ENCODE data around the gene RNF112. TPM values are rescaled to one million over a fixed set of nuclear protein-coding genes. Genes with fewer than 3 reads are reported as not detected.

The RNF112 gene
- total RNA-seq, 1 experiment from 2014 or later, result 4.9 TPM

GRCh38 chr17:19402171-19402570 is 8.9 kb upstream of the RNF112 start:
- Mint-ChIP-seq H3K4me1 (peaks cover 11% of the 10 kb centered on the region), H3K27me3 (ENCODE audit: low read depth) (no peaks in the 10 kb centered on the region; the same call in 1 of the 2 replicates), H3K9me3 (peaks cover 3% of the 10 kb centered on the region; the same call in 1 of the 2 replicates), H3K4me3 (no peak overlapping the region), H3K36me3 (no peaks in the 10 kb centered on the region), H3K27ac (no peak overlapping the region; the same call in 1 of the 2 replicates)
- DNase-seq (ENCODE audit: low spot score) (no peak), ATAC-seq (no peak)
- ChIA-PET CTCF (interaction anchor here (2.3 to 2.4 kb wide), 2 partner anchors 39 to 45 kb away, joined by 7 read pairs; partner anchors contain the start of gene B9D1), POLR2A (no interaction called here)
- TF ChIP-seq ZNF671 (CRISPR knock-in tag; IDR thresholded peaks at IDR 0.05) (no peak), RORB (CRISPR knock-in tag; IDR thresholded peaks at IDR 0.05) (no peak), SMAD4 (CRISPR knock-in tag; IDR thresholded peaks at IDR 0.05) (no peak)
- TF ChIP-seq, protein P1, sequence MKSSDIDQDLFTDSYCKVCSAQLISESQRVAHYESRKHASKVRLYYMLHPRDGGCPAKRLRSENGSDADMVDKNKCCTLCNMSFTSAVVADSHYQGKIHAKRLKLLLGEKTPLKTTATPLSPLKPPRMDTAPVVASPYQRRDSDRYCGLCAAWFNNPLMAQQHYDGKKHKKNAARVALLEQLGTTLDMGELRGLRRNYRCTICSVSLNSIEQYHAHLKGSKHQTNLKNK (CRISPR knock-in tag; IDR thresholded peaks at IDR 0.05), result no peak

GRCh38 chr17:19403021-19403420 is 8.0 kb upstream of the RNF112 start:
- POLR2A ChIA-PET, result no interaction called here
- ATAC-seq, result no peak
- H3K27me3 Mint-ChIP-seq (ENCODE audit: low read depth), result no peaks in the 10 kb centered on the region; the same call in 1 of the 2 replicates
- no peaks in the 10 kb centered on the region for H3K36me3 Mint-ChIP-seq
- no peak overlapping the region for H3K4me3 Mint-ChIP-seq
- TF ChIP-seq RORB (CRISPR knock-in tag; IDR thresholded peaks at IDR 0.05) (no peak), PREB (CRISPR knock-in tag; IDR thresholded peaks at IDR 0.05; ENCODE audit: borderline replicate concordance) (no peak), ATF1 (CRISPR knock-in tag; IDR thresholded peaks at IDR 0.05) (no peak), AR (CRISPR knock-in tag; IDR thresholded peaks at IDR 0.05) (no peak), SOX15 (CRISPR knock-in tag; IDR thresholded peaks at IDR 0.05) (no peak)
- H3K9me3 Mint-ChIP-seq, result peaks cover 3% of the 10 kb centered on the region; the same call in 1 of the 2 replicates
- no peak for DNase-seq (ENCODE audit: low spot score)
- CTCF ChIA-PET, result interaction anchor here (1.2 to 2.4 kb wide), 2 partner anchors 9 to 44 kb away, joined by 6 to 7 read pairs; no protein-coding TSS in a partner anchor
- peaks cover 8% of the 10 kb centered on the region for H3K4me1 Mint-ChIP-seq
- H3K27ac Mint-ChIP-seq, result no peak overlapping the region

GRCh38 chr17:19404264-19404663 is 6.8 kb upstream of the RNF112 start:
- Mint-ChIP-seq H3K27ac (no peak overlapping the region), H3K9me3 (peaks cover 3% of the 10 kb centered on the region; the same call in 1 of the 2 replicates), H3K4me1 (no peaks in the 10 kb centered on the region), H3K36me3 (no peaks in the 10 kb centered on the region), H3K4me3 (no peak overlapping the region), H3K27me3 (ENCODE audit: low read depth) (no peaks in the 10 kb centered on the region; the same call in 1 of the 2 replicates)
- ChIA-PET POLR2A (no interaction called here), CTCF (no interaction called here)
- ATAC-seq, result no peak
- no peak for DNase-seq (ENCODE audit: low spot score)
- TF ChIP-seq NFE2L1 (CRISPR knock-in tag; IDR thresholded peaks at IDR 0.05) (no peak), ETV6 (CRISPR knock-in tag; IDR thresholded peaks at IDR 0.05) (no peak), ATF1 (CRISPR knock-in tag; IDR thresholded peaks at IDR 0.05) (no peak), SMAD3 (CRISPR knock-in tag; IDR thresholded peaks at IDR 0.05; ENCODE audit: borderline replicate concordance) (no peak), ZNF423 (CRISPR knock-in tag; IDR thresholded peaks at IDR 0.05) (no peak), TP53 (CRISPR knock-in tag; IDR thresholded peaks at IDR 0.05) (no peak), HMGA2 (CRISPR knock-in tag; IDR thresholded peaks at IDR 0.05) (no peak), GABPB1 (CRISPR knock-in tag; IDR thresholded peaks at IDR 0.05) (no peak), OVOL2 (CRISPR knock-in tag; IDR thresholded peaks at IDR 0.05; ENCODE audit: borderline replicate concordance) (no peak)
- TF ChIP-seq, protein P2, sequence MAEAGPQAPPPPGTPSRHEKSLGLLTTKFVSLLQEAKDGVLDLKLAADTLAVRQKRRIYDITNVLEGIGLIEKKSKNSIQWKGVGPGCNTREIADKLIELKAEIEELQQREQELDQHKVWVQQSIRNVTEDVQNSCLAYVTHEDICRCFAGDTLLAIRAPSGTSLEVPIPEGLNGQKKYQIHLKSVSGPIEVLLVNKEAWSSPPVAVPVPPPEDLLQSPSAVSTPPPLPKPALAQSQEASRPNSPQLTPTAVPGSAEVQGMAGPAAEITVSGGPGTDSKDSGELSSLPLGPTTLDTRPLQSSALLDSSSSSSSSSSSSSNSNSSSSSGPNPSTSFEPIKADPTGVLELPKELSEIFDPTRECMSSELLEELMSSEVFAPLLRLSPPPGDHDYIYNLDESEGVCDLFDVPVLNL (CRISPR knock-in tag; IDR thresholded peaks at IDR 0.05; ENCODE audit: borderline replicate concordance, low read depth), result no peak
- TF ChIP-seq, protein P3, sequence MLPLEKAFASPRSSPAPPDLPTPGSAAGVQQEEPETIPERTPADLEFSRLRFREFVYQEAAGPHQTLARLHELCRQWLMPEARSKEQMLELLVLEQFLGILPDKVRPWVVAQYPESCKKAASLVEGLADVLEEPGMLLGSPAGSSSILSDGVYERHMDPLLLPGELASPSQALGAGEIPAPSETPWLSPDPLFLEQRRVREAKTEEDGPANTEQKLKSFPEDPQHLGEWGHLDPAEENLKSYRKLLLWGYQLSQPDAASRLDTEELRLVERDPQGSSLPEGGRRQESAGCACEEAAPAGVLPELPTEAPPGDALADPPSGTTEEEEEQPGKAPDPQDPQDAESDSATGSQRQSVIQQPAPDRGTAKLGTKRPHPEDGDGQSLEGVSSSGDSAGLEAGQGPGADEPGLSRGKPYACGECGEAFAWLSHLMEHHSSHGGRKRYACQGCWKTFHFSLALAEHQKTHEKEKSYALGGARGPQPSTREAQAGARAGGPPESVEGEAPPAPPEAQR (CRISPR knock-in tag; IDR thresholded peaks at IDR 0.05), result no peak
- TF ChIP-seq, protein P4, sequence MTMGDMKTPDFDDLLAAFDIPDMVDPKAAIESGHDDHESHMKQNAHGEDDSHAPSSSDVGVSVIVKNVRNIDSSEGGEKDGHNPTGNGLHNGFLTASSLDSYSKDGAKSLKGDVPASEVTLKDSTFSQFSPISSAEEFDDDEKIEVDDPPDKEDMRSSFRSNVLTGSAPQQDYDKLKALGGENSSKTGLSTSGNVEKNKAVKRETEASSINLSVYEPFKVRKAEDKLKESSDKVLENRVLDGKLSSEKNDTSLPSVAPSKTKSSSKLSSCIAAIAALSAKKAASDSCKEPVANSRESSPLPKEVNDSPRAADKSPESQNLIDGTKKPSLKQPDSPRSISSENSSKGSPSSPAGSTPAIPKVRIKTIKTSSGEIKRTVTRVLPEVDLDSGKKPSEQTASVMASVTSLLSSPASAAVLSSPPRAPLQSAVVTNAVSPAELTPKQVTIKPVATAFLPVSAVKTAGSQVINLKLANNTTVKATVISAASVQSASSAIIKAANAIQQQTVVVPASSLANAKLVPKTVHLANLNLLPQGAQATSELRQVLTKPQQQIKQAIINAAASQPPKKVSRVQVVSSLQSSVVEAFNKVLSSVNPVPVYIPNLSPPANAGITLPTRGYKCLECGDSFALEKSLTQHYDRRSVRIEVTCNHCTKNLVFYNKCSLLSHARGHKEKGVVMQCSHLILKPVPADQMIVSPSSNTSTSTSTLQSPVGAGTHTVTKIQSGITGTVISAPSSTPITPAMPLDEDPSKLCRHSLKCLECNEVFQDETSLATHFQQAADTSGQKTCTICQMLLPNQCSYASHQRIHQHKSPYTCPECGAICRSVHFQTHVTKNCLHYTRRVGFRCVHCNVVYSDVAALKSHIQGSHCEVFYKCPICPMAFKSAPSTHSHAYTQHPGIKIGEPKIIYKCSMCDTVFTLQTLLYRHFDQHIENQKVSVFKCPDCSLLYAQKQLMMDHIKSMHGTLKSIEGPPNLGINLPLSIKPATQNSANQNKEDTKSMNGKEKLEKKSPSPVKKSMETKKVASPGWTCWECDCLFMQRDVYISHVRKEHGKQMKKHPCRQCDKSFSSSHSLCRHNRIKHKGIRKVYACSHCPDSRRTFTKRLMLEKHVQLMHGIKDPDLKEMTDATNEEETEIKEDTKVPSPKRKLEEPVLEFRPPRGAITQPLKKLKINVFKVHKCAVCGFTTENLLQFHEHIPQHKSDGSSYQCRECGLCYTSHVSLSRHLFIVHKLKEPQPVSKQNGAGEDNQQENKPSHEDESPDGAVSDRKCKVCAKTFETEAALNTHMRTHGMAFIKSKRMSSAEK (CRISPR knock-in tag; IDR thresholded peaks at IDR 0.05; ENCODE audit: borderline replicate concordance), result no peak
- TF ChIP-seq, protein P5, sequence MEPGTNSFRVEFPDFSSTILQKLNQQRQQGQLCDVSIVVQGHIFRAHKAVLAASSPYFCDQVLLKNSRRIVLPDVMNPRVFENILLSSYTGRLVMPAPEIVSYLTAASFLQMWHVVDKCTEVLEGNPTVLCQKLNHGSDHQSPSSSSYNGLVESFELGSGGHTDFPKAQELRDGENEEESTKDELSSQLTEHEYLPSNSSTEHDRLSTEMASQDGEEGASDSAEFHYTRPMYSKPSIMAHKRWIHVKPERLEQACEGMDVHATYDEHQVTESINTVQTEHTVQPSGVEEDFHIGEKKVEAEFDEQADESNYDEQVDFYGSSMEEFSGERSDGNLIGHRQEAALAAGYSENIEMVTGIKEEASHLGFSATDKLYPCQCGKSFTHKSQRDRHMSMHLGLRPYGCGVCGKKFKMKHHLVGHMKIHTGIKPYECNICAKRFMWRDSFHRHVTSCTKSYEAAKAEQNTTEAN (CRISPR knock-in tag; IDR thresholded peaks at IDR 0.05), result no peak
